Left lung (tissue), 10 donors: ENCODE measurements around the gene OCRL. TPM values are rescaled to one million over a fixed set of nuclear protein-coding genes. Genes with fewer than 3 reads are reported as not detected.

Source experiments
- ATAC-seq: fragments of 200-7000 bp; cut with Tn5 transposase; one replicate; pipeline ENCODE4 v1.9.1; 2020; ENCODE audit warnings: moderate library complexity
- DNase-seq, 4 donors: peaks; one replicate each; pipeline ENCODE4 v3.0.0-alpha.2; 2013 to 2020
- H3K27ac ChIP-seq, 2 donors: fragments of 200-600 bp; sonication (generic) in 1 of 2; one replicate each; pipeline versions ENCODE4 v1.5.0 to v1.8.0; 2020 to 2021
- H3K27me3 ChIP-seq, 2 donors: fragments of 200-600 bp; sonication (generic) in 1 of 2; one replicate each; pipeline versions ENCODE4 v1.5.0 to v1.8.0; 2020 to 2021
- H3K36me3 ChIP-seq, 2 donors: fragments of 200-600 bp; sonication (generic) in 1 of 2; one replicate each; pipeline versions ENCODE4 v1.5.0 to v1.8.0; 2020 to 2021
- H3K4me1 ChIP-seq, 2 donors: fragments of 200-600 bp; one replicate each; pipeline ENCODE4 v1.8.0; 2021
- H3K4me3 ChIP-seq, 2 donors: fragments of 200-600 bp; sonication (generic) in 1 of 2; one replicate each; pipeline versions ENCODE4 v1.5.0 to v1.8.0; 2020 to 2021; ENCODE audit warnings: mild to moderate bottlenecking in 1 of 2
- H3K9me3 ChIP-seq, 2 donors: fragments of 200-600 bp; sonication (generic) in 1 of 2; one replicate each; pipeline versions ENCODE4 v1.5.0 to v1.8.0; 2020 to 2021
- CTCF ChIP-seq, 2 donors: fragments of 200-600 bp; sonication (generic) in 1 of 2; IDR thresholded peaks; one replicate each; pipeline versions ENCODE4 v1.5.0 to v1.8.0; 2021; ENCODE audit warnings: antibody characterized with exemption in 2 of 2
- intact Hi-C, 2 donors: fragments of 100-400 bp; cut with DNase I; formaldehyde crosslinking; loops; one replicate each; pipeline versions ENCODE4 v1.11.2 to v1.14.2; 2022
- polyA plus RNA-seq, 6 donors: library from polyadenylated mRNA; unstranded; fragments of 120-200 nt; gene quantifications; one replicate each; pipeline ENCODE4 v1.2.1, GENCODE V29; 2013; ENCODE audit not compliant: insufficient read length in 6 of 6
- total RNA-seq, 2 donors: library from RNA; stranded (reverse); fragmentation: NEBNext Ultra II Directional; extraction: Animal tissue kit (Norgen Biotek cat#: 25700); gene quantifications; one replicate each; pipeline ENCODE4 v1.2.1, GENCODE V29; 2021
- donor health status: DM: no; HTN: yes; CAD: no.
- donor health status: DM: no; HTN: no; CAD: no.

The OCRL gene
- total and polyA plus RNA-seq, 8 donors, result 21.3 to 30.2 (median 27.5) TPM

DNA sequence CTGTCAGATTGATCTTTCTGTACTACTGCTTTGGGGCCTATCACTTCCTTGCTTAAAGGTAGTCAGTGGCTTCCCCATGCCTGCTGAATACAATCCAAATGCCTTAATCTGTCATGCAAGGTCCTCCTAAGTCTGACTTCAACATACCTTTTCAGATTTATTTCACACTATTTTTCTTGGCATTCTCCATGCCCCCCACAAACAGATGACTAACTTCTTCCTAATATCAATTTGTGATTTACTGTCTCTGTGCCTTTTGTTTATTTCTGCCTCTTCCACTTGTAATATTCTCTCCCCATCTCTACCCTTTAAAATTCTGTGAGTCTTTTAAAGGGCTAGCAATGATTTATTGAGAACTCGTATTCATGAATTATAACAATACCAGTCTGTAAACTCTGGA, 41.8 kb downstream of the OCRL start:
- DNase-seq (no peak), ATAC-seq (no peak)
- TF ChIP-seq CTCF (IDR thresholded peaks at IDR 0.05), result no peak
- Histone ChIP-seq H3K9me3 (no peaks in the 10 kb centered on the region), H3K36me3 (peaks cover 0 to 3% of the 10 kb centered on the region in 2 donors), H3K27me3 (peaks cover 0 to 2% of the 10 kb centered on the region in 2 donors), H3K4me1 (no peaks in the 10 kb centered on the region), H3K4me3 (no peak overlapping the region), H3K27ac (no peak overlapping the region)
- intact Hi-C loops, result no loop called here

DNA sequence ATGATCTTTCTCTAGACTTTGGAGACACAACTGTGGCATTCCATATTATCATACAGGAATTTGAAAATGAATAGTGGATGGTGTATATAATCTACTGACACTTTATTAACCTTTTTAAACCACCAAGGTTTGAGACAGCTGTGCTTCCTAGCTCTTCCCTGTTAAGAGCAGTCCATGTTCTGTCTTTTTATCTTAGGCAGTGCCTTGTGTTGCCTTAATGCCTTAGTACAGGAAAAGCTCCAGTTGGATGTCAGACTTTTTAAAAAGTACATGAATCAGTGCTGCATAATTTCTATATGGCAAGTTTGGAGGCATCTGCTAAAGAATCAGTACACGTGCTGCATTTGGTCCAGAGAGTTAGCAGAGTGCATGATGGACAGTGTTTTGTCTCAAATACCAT, 45.1 kb downstream of the OCRL start:
- intact Hi-C loops, result no loop called here
- no peak for ATAC-seq
- no peak overlapping the region for H3K27ac ChIP-seq

GRCh38 chrX:129585691-129586090, 45.6 kb downstream of the OCRL start:
- Histone ChIP-seq H3K9me3 (no peaks in the 10 kb centered on the region), H3K27ac (no peak overlapping the region), H3K4me1 (no peaks in the 10 kb centered on the region), H3K4me3 (no peak overlapping the region), H3K27me3 (no peaks in the 10 kb centered on the region), H3K36me3 (peaks cover 0 to 26% of the 10 kb centered on the region in 2 donors)
- intact Hi-C loops, result no loop called here
- DNase-seq (no peak), ATAC-seq (no peak)
- no peak for TF ChIP-seq CTCF (IDR thresholded peaks at IDR 0.05)

More for the DNA sequence above, 45.1 kb downstream of the OCRL start:
- H3K36me3 ChIP-seq, result peaks cover 0 to 23% of the 10 kb centered on the region in 2 donors
- no peak overlapping the region for H3K4me3 ChIP-seq
- no peaks in the 10 kb centered on the region for H3K9me3 ChIP-seq
- no peak for DNase-seq
- no peak for TF ChIP-seq CTCF (IDR thresholded peaks at IDR 0.05)
- no peaks in the 10 kb centered on the region for H3K27me3 ChIP-seq
- no peaks in the 10 kb centered on the region for H3K4me1 ChIP-seq

DNA sequence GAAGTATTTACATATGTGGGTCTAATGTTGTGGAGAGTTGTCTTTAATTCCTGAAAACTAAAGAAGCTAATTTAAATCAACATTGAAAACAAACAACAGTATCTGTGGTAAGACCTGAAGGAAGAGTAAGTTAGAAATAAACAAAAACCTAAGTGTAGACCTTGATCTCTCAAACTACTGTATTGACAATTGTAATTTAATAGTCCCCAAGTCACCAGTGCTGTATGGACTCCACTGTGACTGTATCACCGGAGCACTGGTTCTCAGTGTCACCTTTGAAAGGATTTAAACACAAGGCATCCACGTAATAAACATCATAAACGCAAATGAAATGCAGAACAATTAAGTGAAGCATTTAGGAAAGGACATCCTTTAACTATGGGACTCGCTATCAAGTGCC, 46.4 kb downstream of the OCRL start:
- Histone ChIP-seq H3K4me1 (no peaks in the 10 kb centered on the region), H3K36me3 (peaks cover 0 to 31% of the 10 kb centered on the region in 2 donors)

DNA sequence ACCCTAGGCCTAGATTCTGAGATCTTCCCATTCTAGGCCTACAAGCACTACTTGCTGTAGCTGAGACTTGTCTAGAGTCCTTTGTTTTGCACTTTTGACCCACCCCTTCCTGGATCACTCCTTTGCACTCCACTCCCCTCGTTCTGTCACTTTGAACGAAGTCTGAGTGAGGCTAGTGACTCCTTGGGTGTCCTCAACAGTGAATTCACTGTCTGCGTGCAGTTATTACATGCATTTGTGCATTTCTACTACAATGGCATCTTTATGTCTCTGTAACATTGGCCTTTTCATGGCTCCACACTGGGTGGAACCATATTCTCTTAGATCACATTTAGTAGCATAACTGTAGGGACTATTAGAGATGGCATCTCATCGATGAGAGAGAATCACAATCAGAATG, 50.5 kb downstream of the OCRL start:
- intact Hi-C loops, result no loop called here
- peak overlapping the region in 1 of 2 donors; percentile 50 for H3K27ac ChIP-seq
- H3K9me3 ChIP-seq, result no peaks in the 10 kb centered on the region
- ATAC-seq (no peak), DNase-seq (no peak)
- TF ChIP-seq CTCF (IDR thresholded peaks at IDR 0.05), result no peak
- H3K27me3 ChIP-seq, result no peaks in the 10 kb centered on the region
- H3K4me1 ChIP-seq, result no peaks in the 10 kb centered on the region
- H3K4me3 ChIP-seq, result no peak overlapping the region
- peaks cover 0 to 31% of the 10 kb centered on the region in 2 donors for H3K36me3 ChIP-seq

More for the DNA sequence above, 46.4 kb downstream of the OCRL start:
- Histone ChIP-seq H3K9me3 (no peaks in the 10 kb centered on the region), H3K27ac (no peak overlapping the region), H3K4me3 (no peak overlapping the region), H3K27me3 (no peaks in the 10 kb centered on the region)
- no peak for TF ChIP-seq CTCF (IDR thresholded peaks at IDR 0.05)
- DNase-seq (no peak), ATAC-seq (no peak)
- intact Hi-C loops, result no loop called here
